Karpas-422 (cell line): ENCODE data around the gene OVCH2. TPM values are rescaled to one million over a fixed set of nuclear protein-coding genes. Genes with fewer than 3 reads are reported as not detected.

Experiments
- DNase-seq: peaks from one replicate; pipeline ENCODE4 v3.0.0-alpha.2; 2015
- H2AFZ ChIP-seq: fragments of 200-600 bp; sonication (generic); 2 replicates; pipeline ENCODE4 v1.6.1; 2014; ENCODE audit warnings: antibody characterized with exemption, low read length, mixed read lengths
- H3K27ac ChIP-seq: fragments of 200-600 bp; sonication (generic); 2 replicates; pipeline ENCODE4 v1.5.1; 2014; ENCODE audit warnings: mild to moderate bottlenecking, low read length, moderate library complexity
- H3K27me3 ChIP-seq: fragments of 200-600 bp; sonication (generic); 2 replicates; pipeline ENCODE4 v1.6.1; 2014; ENCODE audit warnings: low read length, mixed read lengths
- H3K36me3 ChIP-seq: fragments of 200-600 bp; sonication (generic); 2 replicates; pipeline ENCODE4 v1.6.1; 2014; ENCODE audit warnings: low read length, mixed read lengths; ENCODE audit not compliant: insufficient read depth
- H3K4me1 ChIP-seq: fragments of 200-600 bp; sonication (generic); 2 replicates; pipeline ENCODE4 v1.6.1; 2014; ENCODE audit warnings: mild to moderate bottlenecking, low read length, mixed read lengths
- H3K4me2 ChIP-seq: fragments of 200-600 bp; sonication (generic); 2 replicates; pipeline ENCODE4 v1.6.1; 2014; ENCODE audit warnings: low read length, low read depth, mild to moderate bottlenecking; ENCODE audit not compliant: poor library complexity, severe bottlenecking
- H3K4me3 ChIP-seq: fragments of 200-600 bp; sonication (generic); 2 replicates; pipeline ENCODE4 v1.5.1; 2014; ENCODE audit warnings: mild to moderate bottlenecking, antibody characterized with exemption, low read length, mixed read lengths
- H3K79me2 ChIP-seq: fragments of 200-600 bp; sonication (generic); 2 replicates; pipeline ENCODE4 v1.6.1; 2014; ENCODE audit warnings: mild to moderate bottlenecking, low read length, mixed read lengths
- H3K9ac ChIP-seq: fragments of 200-600 bp; sonication (generic); 2 replicates; pipeline ENCODE4 v1.6.0; 2014; ENCODE audit warnings: low read length
- H3K9me2 ChIP-seq: fragments of 200-600 bp; sonication (generic), shearing (Covaris generic); replicated peaks from 2 replicates; pipeline ENCODE4 v1.6.0; 2014; ENCODE audit warnings: mild to moderate bottlenecking, low read length, moderate library complexity; ENCODE audit not compliant: insufficient read depth
- H3K9me3 ChIP-seq: fragments of 300-700, 200-600 bp; sonication (generic); 2 replicates; pipeline ENCODE4 v1.6.1; 2014; ENCODE audit warnings: low read length, mixed read lengths
- H4K20me1 ChIP-seq: fragments of 200-600 bp; sonication (generic); 2 replicates; pipeline ENCODE4 v1.6.1; 2014; ENCODE audit warnings: mild to moderate bottlenecking, antibody characterized with exemption, low read length, low read depth; ENCODE audit not compliant: insufficient read depth
- total RNA-seq: library from RNA; depleted of rRNA; stranded (reverse); fragments of >200 nt; shearing (Covaris generic); gene quantifications from 2 replicates; pipeline ENCODE4 v1.2.3, GENCODE V29; 2014; ENCODE audit warnings: low replicate concordance

The OVCH2 gene
- total RNA-seq, 1 experiment from 2014 or later, result not detected

DNA sequence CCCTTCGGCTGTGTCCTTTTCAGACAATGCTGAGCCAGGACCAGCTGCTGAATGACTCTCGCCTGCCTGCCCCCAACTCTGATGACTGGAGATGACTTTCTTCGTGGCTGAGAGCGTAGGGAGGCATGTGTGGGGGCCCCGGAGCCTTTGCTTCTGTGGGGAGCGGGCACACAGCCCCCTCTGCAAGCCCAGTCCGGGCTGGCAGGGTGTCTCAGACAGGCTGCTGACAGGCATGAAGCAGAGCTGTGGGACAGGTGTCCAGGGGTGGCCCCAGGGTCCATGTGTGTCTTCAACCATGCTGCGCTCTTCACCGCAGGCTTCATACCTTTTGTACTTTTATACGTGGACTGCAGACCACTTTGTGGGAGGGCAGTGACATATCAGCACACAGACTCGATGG, 49.6 kb downstream of the OVCH2 start:
- H3K27me3 ChIP-seq, result no peaks in the 10 kb centered on the region
- no peaks in the 10 kb centered on the region for H3K36me3 ChIP-seq
- H3K4me1 ChIP-seq, result no peaks in the 10 kb centered on the region
- no peak overlapping the region for H2AFZ ChIP-seq
- no peaks in the 10 kb centered on the region for H4K20me1 ChIP-seq
- no peaks in the 10 kb centered on the region for H3K9me2 ChIP-seq
- no peak for DNase-seq
- no peak overlapping the region for H3K4me3 ChIP-seq
- no peaks in the 10 kb centered on the region for H3K9me3 ChIP-seq
- no peak overlapping the region for H3K4me2 ChIP-seq
- H3K79me2 ChIP-seq, result no peaks in the 10 kb centered on the region
- no peak overlapping the region for H3K27ac ChIP-seq
- no peak overlapping the region for H3K9ac ChIP-seq

DNA sequence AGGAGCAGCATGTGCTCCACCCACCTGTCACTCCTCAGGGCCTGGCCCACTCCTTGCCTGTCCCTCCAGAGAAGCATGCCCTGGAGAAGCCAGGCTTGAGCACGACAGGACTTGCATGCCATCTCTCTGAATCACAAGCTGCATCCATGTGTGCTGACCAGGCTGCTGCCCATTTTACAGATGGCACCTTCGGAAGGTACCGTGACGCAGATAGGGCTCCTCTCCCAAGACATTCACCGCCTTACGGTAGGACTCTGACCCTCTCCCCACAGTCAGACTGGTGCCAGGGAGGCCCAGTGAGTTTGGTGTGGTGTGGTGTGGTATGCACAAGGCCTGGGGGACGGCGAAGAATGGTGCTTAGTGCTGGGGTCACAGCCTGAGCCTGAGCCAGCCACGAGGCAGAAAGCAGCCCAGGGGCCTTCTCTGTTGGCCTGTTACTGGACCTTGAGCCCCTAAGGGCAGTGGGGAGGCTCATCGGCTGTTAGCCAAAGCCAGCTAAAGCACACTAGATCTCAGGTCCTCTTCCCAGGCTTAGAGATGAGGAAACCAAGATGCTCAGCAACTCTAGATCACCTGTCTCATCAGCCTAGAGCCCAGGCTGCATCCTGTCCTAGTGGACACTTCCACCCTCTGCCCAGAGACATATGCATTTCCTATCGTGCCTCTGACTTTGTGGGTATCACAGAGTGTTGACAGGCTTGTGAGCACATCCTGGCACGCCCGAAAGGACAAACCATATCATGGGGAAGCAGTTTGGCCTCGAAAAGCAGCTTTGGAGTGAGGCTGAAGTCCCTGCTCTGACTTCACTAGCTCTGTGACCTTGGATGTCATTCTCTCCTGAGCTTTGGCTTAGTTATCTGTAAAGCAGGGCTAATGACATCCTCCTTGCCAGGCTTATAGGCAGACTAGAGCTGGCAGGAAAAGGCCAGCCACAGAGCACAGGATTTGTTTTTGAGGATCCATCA, 50.7 kb downstream of the OVCH2 start:
- no peak overlapping the region for H3K4me3 ChIP-seq
- H3K4me2 ChIP-seq, result no peak overlapping the region
- H3K9me3 ChIP-seq, result no peaks in the 10 kb centered on the region
- H3K36me3 ChIP-seq, result no peaks in the 10 kb centered on the region
- DNase-seq, result no peak
- no peak overlapping the region for H3K27ac ChIP-seq
- no peaks in the 10 kb centered on the region for H3K27me3 ChIP-seq
- H3K4me1 ChIP-seq, result no peaks in the 10 kb centered on the region
- no peaks in the 10 kb centered on the region for H3K9me2 ChIP-seq
- H3K9ac ChIP-seq, result no peak overlapping the region
- H4K20me1 ChIP-seq, result no peaks in the 10 kb centered on the region
- no peak overlapping the region for H2AFZ ChIP-seq
- no peaks in the 10 kb centered on the region for H3K79me2 ChIP-seq

DNA sequence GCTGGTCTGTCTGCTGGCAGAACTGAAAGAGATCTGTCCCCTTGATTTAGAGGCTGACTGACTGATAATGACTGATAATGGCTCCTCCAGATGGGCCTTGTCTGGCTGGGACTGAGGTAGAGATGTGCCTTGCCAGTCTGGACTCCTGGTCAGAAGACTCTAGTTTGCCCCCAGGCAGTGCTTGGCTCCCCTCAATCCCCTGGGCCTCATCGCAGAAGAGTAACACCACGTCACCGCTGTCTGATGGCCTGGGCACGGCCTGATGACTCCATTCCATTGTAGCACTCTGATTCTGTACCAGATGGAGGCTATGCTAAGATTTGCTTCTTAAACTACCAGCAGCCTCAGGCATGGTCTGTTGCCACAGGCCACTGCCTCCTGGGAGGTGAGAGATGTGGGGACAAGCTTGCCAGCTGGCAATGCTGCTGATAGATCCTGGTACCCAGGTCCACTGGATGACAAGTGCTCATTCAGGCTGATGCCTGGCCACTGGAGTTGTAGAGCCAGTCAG, 52.0 kb downstream of the OVCH2 start:
- Histone ChIP-seq H3K4me1 (no peaks in the 10 kb centered on the region), H3K4me3 (no peak overlapping the region), H4K20me1 (no peaks in the 10 kb centered on the region), H3K36me3 (no peaks in the 10 kb centered on the region), H3K4me2 (no peak overlapping the region), H3K27ac (no peak overlapping the region), H3K9me3 (no peaks in the 10 kb centered on the region), H3K27me3 (no peaks in the 10 kb centered on the region), H3K79me2 (no peaks in the 10 kb centered on the region), H2AFZ (no peak overlapping the region), H3K9ac (no peak overlapping the region), H3K9me2 (no peaks in the 10 kb centered on the region)
- no peak for DNase-seq

DNA sequence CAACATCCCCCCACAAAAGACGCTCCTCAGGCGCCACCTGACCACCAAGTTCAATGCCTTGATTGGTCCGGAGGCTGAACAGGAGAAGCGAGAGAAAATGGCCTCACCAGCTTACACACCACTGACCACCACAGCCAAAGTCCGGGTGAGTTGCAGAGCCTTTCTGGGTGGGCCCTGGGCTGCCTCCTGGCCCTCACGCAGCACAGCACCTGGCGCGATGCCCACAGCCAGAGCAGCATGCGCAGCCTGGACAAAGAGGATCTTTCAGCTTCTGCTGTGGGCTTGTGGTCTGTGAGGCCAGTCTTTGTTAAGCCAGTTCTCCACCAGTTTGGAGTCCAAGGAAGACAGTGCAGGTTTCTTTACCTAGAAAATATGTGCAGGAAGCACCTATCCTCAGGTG, 54.6 kb downstream of the OVCH2 start:
- Histone ChIP-seq H3K27ac (no peak overlapping the region), H4K20me1 (no peaks in the 10 kb centered on the region), H3K9me2 (no peaks in the 10 kb centered on the region), H3K4me2 (no peak overlapping the region), H3K79me2 (no peaks in the 10 kb centered on the region), H3K9me3 (no peaks in the 10 kb centered on the region), H3K36me3 (no peaks in the 10 kb centered on the region), H3K9ac (no peak overlapping the region), H3K4me1 (no peaks in the 10 kb centered on the region), H2AFZ (no peak overlapping the region), H3K4me3 (no peak overlapping the region), H3K27me3 (no peaks in the 10 kb centered on the region)
- no peak for DNase-seq

DNA sequence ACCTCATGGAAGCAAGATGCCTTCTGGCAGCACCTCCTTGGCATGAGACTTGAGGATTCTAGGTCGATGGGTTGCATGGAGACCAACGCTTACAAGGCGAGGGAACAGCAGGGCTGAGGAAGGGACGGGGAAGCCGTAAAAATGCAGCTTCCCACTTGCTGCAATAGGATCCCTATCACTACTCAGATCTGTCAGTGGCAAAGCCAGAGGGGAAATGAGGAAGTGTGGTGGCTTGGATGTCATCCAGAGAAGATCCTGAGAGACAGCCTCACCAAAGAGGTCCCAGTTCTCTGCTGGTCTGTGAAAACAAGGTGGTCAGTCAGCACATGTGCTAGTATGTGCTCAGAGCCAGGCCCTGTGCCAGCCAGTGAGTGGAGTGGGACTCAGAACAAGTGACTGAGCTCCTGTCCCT, 55.1 kb downstream of the OVCH2 start:
- Histone ChIP-seq H3K27ac (no peak overlapping the region), H3K27me3 (no peaks in the 10 kb centered on the region), H3K9me3 (no peaks in the 10 kb centered on the region), H3K4me3 (no peak overlapping the region), H3K36me3 (no peaks in the 10 kb centered on the region), H3K4me1 (no peaks in the 10 kb centered on the region), H3K79me2 (no peaks in the 10 kb centered on the region), H3K9me2 (no peaks in the 10 kb centered on the region), H2AFZ (no peak overlapping the region), H3K9ac (no peak overlapping the region), H4K20me1 (no peaks in the 10 kb centered on the region), H3K4me2 (no peak overlapping the region)
- DNase-seq, result no peak

DNA sequence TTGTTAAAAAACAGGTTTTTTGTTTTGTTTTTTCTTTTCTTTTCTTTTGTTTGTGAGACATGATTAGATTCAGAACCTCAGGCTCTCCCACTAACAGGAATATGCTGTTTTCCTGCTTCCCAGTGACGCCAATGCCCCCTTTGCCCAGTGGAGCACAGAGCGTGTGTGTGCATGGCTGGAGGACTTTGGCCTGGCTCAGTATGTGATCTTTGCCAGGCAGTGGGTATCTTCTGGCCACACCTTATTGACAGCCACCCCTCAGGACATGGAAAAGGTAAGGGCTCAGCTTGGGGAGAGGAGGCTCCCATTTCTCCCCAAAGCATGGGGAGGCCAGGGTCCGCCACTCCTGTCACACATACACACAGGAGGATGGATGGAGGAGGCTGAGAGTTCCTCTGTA, 58.0 kb downstream of the OVCH2 start:
- Histone ChIP-seq H3K4me3 (no peak overlapping the region), H3K9ac (no peak overlapping the region), H3K9me3 (no peaks in the 10 kb centered on the region), H3K9me2 (no peaks in the 10 kb centered on the region), H2AFZ (no peak overlapping the region), H3K27ac (no peak overlapping the region), H3K27me3 (no peaks in the 10 kb centered on the region), H3K79me2 (no peaks in the 10 kb centered on the region), H3K36me3 (no peaks in the 10 kb centered on the region), H3K4me1 (no peaks in the 10 kb centered on the region), H3K4me2 (no peak overlapping the region), H4K20me1 (no peaks in the 10 kb centered on the region)
- DNase-seq, result no peak

DNA sequence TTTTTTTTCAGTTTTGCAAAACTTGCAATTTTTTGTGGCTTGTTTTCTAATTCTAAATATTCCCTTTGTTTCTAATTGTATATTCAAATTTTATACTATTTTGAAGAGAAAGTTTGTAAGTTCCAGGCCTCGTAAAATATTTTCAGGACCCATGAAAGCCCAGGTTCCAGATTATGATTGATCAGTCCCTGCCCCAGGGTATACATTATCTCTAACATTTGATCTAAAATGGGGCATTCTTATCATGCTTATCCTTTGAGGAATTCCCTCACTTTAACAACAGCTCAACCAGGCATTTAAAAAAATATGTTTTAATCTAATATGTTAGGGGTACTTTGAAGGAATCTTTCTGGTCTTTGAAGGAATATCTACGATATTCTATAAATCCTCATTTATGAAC, 59.4 kb downstream of the OVCH2 start:
- Histone ChIP-seq H3K79me2 (no peaks in the 10 kb centered on the region), H3K36me3 (no peaks in the 10 kb centered on the region)
- DNase-seq, result no peak

DNA sequence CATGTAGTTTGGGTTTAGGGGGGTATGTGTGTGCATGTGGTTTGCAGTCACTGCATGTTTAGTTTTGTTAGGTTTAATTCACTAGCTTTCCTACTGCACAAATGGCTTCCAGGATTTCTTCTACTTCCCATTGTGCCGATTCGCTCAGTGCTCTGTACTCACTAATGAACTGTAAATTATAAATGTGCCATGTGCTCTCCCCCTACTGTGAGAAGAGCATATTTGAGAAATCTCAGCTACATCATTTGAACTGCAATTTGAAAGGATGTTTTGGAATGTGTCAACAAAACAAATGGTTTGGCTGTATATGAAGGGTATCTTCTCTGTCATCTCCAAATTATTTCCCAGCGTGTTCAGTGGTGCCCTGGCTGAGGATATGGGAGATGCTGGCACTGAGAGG, 61.1 kb downstream of the OVCH2 start:
- H3K9ac ChIP-seq, result no peak overlapping the region
- no peak overlapping the region for H3K27ac ChIP-seq
- H3K4me3 ChIP-seq, result no peak overlapping the region
- H3K9me3 ChIP-seq, result no peaks in the 10 kb centered on the region
- H2AFZ ChIP-seq, result no peak overlapping the region
- H3K36me3 ChIP-seq, result no peaks in the 10 kb centered on the region
- DNase-seq, result no peak
- no peaks in the 10 kb centered on the region for H4K20me1 ChIP-seq
- H3K27me3 ChIP-seq, result no peaks in the 10 kb centered on the region
- no peaks in the 10 kb centered on the region for H3K9me2 ChIP-seq
- no peaks in the 10 kb centered on the region; the same call in 1 of the 2 replicates for H3K4me1 ChIP-seq
- H3K4me2 ChIP-seq, result no peak overlapping the region
- H3K79me2 ChIP-seq, result no peaks in the 10 kb centered on the region

More for the DNA sequence above, 59.4 kb downstream of the OVCH2 start:
- Histone ChIP-seq H3K9me3 (no peaks in the 10 kb centered on the region), H3K4me3 (no peak overlapping the region), H3K9ac (no peak overlapping the region), H3K4me2 (no peak overlapping the region), H3K27me3 (no peaks in the 10 kb centered on the region), H4K20me1 (no peaks in the 10 kb centered on the region), H3K27ac (no peak overlapping the region), H2AFZ (no peak overlapping the region), H3K4me1 (no peaks in the 10 kb centered on the region), H3K9me2 (no peaks in the 10 kb centered on the region)
